Measurements from ENCODE around the gene CD34.

GRCh38 chr1:207920444-207921021 lies 9.6 kb upstream of the CD34 start:
- TF ChIP-seq EZH2phosphoT487 (IDR thresholded peaks at IDR 0.05; ENCODE audit: insufficient read depth, low read depth), result no peak
- no peak for TF ChIP-seq EZH2 (IDR thresholded peaks at IDR 0.05; ENCODE audit: insufficient read depth, poor library complexity, severe bottlenecking)
